Measurements from ENCODE around the gene ENOPH1.

DNA sequence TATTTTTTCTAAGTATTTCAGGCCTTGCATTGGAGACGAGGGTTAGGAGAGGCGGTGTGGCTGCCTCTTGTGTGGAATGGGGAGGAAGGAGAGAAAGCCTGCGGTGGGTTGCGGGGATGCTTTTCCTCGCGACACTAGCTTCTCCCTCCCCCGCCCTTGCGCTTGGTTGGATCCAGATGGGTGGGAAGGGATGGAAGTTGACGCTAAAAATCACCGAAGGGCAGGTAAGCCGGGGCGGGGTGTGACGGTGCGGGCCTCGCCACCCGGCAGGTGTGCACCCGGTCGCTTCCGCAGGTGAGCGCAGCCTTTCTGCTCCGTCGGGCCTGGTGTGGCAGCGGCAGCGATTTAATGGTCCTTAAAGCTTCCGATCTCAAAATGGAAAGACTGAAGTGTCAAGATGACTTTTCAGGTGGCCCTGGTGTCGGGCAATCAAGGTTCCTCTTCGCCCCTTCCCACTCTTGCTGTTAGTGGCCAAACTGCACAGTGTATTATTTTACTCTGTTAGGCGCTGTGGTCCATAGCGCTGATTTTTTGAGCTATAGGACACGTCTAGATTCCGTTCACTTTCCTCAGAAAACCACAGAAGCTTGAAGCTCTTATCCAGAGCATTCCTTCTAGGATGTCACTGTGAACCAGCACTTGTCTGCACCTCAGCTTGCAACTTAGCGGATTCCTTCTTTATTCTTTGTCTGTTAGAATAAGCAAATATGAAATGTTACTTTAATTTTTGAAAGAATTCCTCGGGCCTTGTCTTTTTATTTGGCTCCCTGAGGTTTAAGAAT lies 765 bp downstream of the ENOPH1 start:
- TF ChIP-seq, protein P1, sequence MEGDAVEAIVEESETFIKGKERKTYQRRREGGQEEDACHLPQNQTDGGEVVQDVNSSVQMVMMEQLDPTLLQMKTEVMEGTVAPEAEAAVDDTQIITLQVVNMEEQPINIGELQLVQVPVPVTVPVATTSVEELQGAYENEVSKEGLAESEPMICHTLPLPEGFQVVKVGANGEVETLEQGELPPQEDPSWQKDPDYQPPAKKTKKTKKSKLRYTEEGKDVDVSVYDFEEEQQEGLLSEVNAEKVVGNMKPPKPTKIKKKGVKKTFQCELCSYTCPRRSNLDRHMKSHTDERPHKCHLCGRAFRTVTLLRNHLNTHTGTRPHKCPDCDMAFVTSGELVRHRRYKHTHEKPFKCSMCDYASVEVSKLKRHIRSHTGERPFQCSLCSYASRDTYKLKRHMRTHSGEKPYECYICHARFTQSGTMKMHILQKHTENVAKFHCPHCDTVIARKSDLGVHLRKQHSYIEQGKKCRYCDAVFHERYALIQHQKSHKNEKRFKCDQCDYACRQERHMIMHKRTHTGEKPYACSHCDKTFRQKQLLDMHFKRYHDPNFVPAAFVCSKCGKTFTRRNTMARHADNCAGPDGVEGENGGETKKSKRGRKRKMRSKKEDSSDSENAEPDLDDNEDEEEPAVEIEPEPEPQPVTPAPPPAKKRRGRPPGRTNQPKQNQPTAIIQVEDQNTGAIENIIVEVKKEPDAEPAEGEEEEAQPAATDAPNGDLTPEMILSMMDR (conservative IDR thresholded peaks at IDR 0.05 in 1 of 2, IDR thresholded peaks at IDR 0.05 in 1 of 2; ENCODE audit: extremely low read depth in 1 of 2, insufficient read depth in 1 of 2, low read depth in 1 of 2, low read length in 2 of 2), result no peak
- TF ChIP-seq EZH2 (IDR thresholded peaks at IDR 0.05; ENCODE audit: borderline replicate concordance, low read length), result no peak
